Hematopoietic multipotent progenitor cell treated with erythropoietin and hydrocortisone succinate and interleukin-3 and kit ligand, for 17 days (in vitro differentiated cells): ENCODE data around the gene STK35.
A peak's percentile ranks its signal among the peaks of the same experiment; 100 is the strongest.

Source experiments
- DNase-seq: peaks from one replicate; pipeline ENCODE4 v3.0.0-alpha.2; 2015; ENCODE audit warnings: low spot score

Gene STK35

GRCh38 chr20:2101057-2101864 is at the start of gene STK35:
STK35 (plus strand) TSS chr20:2101827; CDS start chr20:2101882, 55 bp downstream.
- DNase-seq: peak; percentile 23

DNA sequence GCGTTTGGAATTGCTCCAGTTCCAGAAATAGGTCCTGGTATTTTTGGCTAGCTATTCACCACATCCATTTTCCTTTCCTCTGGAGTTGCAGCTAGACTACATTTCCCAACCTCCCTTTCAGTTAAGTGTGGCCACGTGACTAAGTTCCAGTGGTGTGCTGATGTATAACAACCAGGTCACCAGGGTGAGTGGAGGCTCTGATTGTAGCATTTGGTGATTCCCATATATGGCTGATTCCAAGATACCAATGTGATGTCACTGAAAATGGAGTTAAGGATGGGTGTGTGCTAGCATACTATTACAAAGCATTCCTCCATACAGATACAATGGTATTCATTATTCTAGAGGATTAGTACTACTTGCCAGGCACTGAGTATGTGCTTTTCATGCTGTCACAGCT is 49.7 kb upstream of the STK35 start:
- DNase-seq: no peak

DNA sequence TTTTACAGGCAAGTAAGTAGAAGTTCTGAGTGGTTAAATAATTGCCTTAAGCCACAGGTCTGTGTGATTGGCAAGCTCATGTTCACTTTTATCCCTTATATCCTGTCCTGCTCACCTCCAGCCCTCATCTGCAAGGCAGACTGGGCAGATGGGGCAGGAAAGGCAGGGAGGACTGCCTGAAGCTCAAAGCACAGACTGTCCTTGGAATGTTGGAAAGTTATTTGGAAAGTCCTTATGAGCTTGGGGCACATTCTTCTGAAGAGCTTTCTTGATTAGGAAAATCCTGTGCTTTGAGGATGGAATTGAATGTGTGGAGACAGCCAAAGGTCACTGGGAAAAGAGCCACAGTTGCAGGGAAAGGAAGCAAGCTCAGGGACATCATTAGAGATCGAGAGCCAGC is 48.9 kb upstream of the STK35 start:
- no peak for DNase-seq

- DNase-seq: no peak
Measured at GRCh38 chr20:2053615-2054014, 48.0 kb upstream of the STK35 start.

- no peak for DNase-seq
Measured at GRCh38 chr20:2054911-2055310, 46.7 kb upstream of the STK35 start.

DNA sequence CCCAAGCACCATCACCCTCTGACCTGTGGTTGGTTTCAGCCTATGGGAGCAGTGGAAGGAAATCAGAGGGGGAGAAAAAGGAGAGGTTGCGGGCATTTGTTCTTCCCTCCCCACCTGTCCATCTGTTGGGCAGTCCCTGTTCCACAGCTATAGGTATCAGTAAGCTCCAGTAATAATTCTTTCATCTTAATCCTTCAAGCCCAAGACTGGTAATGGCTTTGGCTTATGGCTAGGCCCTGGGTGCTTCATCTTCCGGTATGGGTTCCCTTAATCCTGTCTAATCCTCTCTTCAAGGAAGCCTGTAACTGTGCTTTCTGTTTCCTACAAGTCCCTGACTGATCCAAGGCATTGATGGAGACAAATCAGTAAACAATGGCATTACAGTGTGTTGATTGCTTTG is 42.2 kb upstream of the STK35 start:
- no peak for DNase-seq

- no peak for DNase-seq
Measured at GRCh38 chr20:2065099-2065498, 36.5 kb upstream of the STK35 start.

- no peak for DNase-seq
Measured at GRCh38 chr20:2066461-2067122, 35.0 kb upstream of the STK35 start.

- DNase-seq: peak; percentile 12
Measured at GRCh38 chr20:2080532-2081224, 20.9 kb upstream of the STK35 start.

DNA sequence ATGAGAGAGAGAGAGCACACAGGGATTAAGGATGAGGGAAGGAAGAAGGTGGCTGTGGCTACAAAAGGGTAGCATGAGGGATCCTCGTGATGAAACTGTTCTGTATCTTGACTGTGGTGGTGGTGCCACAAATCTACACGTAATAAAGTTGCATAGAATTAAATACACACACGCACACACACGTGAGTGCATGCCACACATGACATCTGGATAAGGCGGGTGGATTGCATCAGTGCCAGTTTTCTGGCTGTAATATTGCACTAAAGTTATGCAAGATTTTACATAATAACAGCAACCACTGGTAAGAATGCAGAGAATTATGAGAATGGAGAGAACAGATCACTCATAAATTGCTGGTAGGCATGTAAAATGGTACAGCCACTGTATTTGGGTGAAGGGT is 16.9 kb upstream of the STK35 start:
- no peak for DNase-seq

- DNase-seq: no peak
Measured at GRCh38 chr20:2086177-2086979, 15.2 kb upstream of the STK35 start.

DNA sequence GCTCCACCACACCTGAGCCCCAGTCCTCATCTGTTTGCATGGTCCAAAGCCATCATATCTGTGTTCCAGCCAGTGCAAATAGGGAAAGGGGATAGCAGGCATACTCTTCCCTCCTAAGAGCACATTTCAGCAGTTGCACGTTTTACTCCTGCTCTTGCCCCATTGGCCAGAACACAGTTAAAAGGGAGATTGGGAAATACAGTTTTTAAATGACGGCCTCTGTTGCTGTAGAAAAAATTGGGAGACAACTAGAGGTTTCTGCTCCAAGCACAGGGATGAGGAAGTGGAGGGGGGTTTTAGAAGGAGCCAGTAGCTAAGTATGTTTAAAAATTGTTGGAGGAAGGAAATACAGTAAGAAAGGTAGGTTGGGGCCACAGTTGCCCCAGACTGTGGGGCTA is 14.6 kb upstream of the STK35 start:
- DNase-seq: no peak

GRCh38 chr20:2088891-2089290 is 12.7 kb upstream of the STK35 start:
- DNase-seq: no peak

GRCh38 chr20:2089447-2089846 is 12.2 kb upstream of the STK35 start:
- DNase-seq: no peak

DNA sequence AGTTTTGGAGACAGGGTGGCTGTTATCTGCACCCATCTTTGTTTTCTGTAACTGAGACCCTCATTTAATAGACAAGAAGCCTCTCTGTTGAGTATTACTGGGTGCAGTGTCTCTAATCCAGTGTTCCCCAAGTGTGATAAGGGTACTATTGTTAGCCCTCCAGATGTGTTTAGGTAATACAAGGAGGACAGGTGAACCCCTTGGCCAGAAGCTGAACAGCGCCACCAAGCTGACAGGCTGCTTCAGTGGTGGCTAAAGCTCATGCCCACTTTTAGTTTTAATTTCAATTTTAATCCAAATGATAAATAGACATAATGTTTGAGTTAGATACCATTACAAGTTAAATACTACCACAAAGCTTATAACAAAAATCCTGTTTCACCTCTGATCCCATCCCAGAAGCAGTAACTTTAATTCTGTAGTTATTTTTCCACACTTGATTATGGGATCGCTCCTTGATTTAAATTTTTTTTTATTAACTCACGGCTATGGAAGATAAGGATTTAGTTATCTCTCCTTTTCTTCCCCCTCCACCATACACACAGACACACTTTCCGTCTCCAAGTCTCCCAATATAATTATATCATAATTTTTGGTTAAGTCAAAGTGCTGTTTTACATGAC is 8.4 kb upstream of the STK35 start:
- DNase-seq: no peak

- DNase-seq: no peak
Measured at GRCh38 chr20:2093883-2094282, 7.7 kb upstream of the STK35 start.

- peak; percentile 96 for DNase-seq
Measured at GRCh38 chr20:2101865-2102584, 398 bp downstream of the STK35 start.

GRCh38 chr20:2102585-2103460 is 1.2 kb downstream of the STK35 start:
- DNase-seq: peak; percentile 78

- peak; percentile 18 for DNase-seq
Measured at GRCh38 chr20:2103461-2104153, 2.0 kb downstream of the STK35 start.
